HG03064 (cell line): ENCODE measurements around the gene ACVR1B.
A peak's percentile ranks its signal among the peaks of the same experiment; 100 is the strongest.

Source experiments
- ATAC-seq: cut with Tn5 transposase; IDR thresholded peaks from one replicate; pipeline ENCODE4 v1.9.1; 2021; ENCODE audit warnings: low read depth; ENCODE audit not compliant: unreplicated experiment

Gene ACVR1B

DNA sequence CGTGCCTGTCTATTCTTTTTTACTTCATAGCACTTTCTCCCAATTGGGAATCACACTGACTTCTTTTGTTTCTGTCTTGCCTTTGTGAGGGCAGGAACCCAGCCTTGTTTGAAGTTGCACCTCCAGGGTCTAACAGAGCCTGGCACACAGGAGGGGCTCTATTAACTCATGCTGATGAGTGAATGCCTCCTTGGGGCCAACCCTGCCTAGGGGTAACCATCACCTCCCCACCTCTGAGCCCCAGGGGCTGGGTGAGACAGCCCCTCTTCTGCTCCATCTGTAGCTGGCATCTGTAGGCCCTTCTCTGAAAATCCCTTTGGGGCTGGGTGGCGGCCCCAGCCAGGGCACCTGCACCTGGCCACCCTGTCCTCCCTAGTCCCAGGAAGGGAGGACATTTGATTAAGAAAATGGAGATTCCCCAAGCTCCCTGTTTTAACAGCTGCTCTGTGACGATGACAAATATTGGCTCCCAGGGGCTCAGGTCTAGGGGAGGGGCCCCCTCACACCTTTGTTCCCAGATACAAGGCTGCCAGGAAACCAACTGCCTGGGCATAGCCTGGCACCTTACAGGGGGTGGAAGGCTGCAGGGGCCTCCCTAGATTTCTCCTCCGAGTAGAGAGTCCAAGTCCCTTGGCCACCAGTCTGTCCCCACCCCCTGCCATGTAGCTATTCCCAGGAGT, 67.1 kb downstream of the ACVR1B start:
- ATAC-seq = no peak

GRCh38 chr12:52019113-52019770, 67.7 kb downstream of the ACVR1B start:
- ATAC-seq = no peak

DNA sequence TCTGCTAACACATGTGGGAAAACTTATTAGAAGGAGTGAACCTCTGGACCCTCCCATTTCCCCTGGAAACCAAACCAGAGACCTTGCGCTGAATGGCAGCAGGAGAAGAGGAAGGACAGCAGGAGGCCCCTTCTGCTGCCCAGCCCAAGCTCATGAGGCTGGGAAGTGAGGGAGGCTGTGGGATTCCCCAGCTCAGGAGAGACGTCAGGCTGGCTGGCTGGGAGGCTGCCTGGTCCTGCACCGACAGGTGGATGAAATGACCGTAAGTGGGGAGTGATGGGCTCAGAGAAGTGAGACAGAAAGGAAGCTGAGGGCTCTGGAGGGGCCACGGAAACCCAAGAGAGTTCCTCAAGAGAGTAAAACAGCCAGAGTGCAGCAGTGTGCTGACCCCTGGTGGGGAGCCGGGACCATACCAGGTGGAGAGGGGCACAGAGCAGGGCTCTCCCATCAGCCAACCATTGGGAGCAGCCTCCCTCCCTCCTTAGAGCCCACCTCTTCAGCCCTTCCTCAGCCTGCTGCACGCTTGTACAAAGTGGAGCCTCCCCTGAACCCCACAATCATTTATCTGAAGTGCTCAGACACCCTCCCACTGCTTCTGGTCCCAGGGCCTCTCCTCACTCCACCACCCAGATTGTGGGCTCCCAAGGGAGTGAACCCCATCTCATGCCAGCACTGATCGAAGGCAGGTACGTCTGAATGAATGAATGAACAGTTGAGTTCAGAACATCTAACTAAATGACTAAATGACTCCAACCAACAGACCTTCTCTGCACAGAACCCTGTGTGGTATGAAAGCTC, 69.2 kb downstream of the ACVR1B start:
- no peak for ATAC-seq

GRCh38 chr12:52022841-52023181, 71.3 kb downstream of the ACVR1B start:
- no peak for ATAC-seq

DNA sequence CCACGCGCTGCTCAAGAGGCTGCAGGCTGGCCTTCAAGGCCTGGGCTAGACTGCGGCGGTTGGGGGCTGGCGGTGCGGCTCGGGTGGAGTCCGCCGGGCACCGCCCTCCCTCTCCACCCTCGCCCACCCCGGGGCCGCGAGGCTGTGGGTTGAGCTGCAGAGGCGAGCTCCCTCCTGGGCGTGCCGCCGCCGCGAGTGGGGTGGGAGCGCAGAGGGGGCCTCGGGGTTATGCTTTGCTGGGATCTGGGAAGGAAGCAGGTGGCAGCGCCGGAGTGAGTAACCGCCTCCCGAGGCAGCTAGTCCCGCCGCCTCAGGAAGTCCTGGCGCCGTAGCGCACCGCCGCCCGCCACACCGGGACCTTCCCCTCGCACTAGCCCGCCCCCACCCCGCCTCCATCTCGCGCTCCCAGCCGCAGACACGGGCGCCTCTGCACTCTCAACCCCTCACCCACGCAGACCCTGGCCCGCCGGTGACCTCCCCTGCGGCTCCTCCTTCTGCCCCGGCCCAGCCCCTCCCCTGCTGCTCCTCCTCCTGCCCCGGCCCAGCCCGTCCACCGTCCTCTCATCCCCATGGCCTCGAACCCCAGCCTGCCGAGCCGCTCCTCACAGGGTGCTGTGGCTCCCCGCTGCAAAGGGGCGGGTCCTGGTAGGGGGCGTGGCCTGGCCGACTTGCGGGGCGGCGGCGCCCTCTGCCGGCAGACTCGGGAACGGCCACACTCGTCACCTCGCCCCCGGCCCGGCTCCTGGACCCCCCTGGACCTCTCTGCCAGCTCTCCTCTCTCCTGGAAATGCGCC, 71.9 kb downstream of the ACVR1B start:
- no peak for ATAC-seq

DNA sequence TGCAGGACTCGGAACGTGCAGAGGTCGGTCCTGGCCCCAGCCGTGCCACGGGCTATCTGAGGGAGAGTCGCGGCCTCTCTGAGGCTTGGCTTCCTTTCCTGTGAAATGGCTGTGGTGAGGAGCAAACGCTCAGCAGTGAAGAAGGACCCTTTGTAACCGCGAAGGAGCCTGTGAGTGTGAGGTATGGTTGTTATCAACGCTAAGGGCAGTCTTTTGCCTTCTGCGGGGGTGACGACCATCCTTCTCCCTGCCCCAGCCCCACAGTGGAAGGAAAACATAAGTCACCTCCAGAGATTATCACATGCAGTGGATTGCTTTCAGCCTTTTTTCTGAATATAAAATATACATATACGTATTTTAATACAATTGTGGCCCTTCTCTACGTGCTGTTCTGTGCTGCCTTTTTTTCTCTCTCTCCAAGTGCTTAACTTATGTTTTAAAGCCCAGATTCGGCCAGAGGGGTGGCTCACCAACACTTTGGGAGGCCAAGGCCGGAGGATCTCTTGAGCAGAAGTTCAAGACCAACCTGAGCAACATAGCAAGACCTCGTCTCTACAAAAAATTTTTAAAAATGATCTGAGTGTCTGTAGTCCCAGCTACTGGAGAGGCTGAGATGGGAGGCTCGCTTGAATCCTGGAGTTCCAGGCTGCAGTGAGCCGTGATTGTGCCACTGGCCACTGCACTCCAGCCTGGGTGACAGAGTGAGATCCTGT, 72.6 kb downstream of the ACVR1B start:
- no peak for ATAC-seq

- no peak for ATAC-seq
Observed at GRCh38 chr12:52024845-52025230, 73.3 kb downstream of the ACVR1B start.

DNA sequence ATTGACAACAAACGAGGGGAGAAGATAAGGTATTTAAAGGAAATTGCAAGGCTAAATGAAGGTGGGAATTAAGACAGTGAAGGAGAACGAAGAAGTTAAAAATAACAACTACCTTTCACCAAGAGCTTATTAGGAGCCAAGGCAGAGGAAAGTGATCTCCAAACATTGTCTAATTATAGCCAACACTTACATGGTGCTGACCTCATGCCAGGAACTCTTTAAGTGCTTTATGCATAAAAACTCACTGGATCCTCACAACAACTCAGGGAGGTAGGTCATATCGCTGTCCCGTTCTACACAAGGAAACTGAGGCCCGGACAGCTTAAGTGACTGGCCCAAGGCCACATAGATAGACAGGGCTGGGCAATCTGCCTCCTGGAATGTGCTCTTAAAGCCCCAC, 74.8 kb downstream of the ACVR1B start:
- ATAC-seq = no peak

DNA sequence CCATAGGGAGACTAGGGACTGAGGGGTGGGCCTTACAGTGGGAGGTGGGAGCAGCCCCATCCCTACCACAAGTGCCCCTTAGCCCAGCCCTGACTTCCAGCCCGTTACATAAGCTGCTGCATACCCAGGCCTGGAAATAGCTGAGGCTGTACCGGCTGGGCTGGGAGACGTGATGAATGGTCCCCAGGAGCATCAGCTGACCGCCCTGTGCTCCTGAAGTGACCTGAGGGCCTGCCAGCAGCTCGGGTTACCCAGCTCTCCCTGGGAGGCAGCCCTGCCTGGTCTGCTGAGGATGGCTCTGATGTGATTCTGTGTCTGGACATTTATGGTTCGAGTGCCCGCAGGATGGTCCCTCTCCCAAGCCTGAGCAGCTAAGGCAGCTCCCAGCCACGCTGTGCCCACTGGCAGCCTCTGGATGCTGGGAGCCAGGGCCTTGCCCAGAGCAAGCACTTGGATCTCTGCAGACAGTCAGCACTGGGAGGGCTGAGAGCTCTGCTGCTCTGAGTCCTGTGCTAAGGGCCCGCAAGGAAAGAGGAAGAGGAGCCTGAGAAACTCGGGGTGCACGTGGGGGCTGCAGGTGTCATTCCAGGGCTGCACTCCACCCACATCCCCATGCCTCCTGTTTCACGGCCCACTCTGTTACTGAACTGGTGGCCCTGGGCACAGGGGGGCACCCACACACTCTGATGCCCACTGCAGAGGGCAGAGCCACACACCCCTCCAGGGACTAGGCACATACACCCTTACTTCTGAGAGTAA, 75.8 kb downstream of the ACVR1B start:
- ATAC-seq = no peak

DNA sequence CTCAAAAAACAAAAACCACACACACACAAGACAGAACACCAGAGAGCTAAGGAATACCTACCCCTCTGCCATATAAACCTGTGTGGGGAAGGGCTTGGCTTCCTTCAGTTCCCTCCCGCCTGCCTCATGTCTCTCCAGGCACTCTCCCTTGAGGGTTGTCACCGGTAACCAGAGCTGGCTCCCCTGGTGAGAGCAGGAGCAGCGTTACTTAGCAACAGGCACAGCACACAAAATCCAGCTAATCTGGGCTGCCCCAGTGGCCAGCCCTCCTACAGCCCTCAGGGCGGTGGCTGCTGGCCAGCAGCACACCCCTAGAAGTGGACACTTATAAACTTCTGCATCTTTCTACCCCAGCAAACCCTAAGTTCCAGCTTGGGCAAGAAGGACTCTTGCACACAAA, 78.2 kb downstream of the ACVR1B start:
- ATAC-seq = no peak

DNA sequence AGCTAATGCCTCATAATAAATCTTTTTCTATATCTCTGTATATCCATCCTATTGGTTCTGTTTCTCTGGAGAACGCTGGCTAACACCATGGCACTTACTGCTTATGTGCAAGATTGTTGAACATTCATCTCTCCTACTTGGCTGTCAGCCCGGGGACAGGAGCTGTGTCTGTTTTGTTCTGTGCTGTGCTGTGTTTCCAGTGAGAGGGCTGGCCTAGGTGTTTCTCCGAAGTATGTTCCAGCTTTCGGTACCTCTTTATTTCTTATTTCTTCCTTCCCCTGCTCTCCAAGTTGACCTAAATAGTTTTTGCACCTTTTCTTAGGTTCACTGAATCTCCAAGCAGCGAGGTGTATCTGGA, 80.9 kb downstream of the ACVR1B start:
- no peak for ATAC-seq

DNA sequence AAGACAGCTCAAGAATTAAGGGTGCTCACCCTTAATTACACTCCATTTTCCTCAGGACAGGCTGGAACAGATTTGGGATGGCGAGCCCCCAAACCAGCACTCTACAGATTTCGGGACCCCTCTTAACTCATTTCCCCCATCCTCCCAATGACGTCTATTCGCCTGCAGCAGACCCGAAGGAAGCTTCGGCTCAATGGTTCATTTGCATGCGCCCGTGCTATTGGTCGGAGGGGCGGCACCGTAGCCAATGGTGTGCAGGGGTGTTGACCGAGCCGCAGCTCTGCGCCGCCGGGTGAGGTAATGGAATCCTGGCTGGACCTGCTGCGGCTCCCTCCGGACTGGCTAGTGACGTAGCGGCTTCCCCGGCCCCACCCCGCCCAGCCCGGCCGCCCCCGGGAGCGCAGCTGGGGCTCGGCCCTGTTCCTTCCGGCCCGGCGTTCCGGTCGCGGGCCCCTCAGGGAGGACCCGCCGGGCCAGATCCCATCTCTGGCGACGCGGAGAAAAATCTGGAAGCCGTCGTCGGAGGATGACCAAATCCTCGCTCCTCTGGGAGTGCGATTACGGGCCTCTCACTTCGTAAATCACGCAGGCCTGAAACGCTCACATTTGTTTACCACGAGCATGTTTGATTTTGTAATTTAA, 81.4 kb downstream of the ACVR1B start:
- peak; percentile 75 for ATAC-seq

DNA sequence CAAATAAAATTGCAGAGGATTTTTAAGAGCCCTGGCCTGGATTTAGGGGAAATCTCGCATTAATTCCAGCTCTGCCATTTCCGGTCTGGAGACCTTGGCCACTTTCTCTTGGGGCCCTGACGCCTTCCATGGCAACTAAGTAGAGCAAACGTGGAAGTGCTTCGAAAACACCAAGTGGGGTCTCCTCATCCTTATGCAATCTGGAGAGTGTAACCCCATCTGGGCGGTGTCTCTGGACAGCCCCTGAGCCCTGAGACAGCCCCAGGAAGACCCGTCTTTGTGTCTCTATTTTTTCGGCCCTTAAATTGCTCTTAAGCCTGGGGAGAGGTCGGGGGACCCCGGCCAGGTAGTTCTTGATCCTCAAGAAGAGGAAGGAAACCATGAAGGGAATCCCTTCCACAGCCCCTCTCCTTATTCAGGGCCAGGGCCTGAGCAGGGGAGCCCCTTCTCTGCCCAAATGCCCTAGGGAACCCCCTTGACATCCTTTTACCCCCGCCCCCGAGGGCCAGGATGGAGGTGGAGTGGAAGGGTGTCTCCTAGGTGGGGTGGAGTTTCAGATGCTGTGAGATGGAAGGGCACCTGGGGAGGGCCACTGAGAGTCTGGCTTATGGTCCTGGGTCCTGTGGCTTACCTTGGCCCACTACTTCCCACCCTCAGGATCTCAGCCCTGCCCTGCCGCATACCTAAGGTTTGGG, 82.1 kb downstream of the ACVR1B start:
- ATAC-seq = no peak

DNA sequence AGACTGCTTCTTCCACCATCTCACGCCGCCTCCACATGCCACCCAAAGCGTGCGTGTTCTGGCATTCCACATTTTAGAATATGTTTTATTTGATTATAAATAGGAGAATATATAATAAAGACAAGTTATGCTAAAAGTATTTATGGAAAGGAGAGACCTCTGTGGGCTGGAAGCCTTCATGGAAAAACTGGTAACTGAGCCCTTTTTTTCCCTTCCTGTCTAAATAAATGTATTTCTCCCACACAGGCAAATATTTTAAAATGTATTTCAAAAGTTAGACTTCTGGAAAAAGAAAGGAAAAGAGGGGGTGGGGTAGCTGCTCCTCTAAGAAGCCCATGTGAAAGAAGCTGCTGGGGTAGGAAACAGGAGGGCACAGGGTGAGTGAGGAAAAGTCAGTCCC, 83.7 kb downstream of the ACVR1B start:
- ATAC-seq = no peak

GRCh38 chr12:52035926-52036325, 84.4 kb downstream of the ACVR1B start:
- ATAC-seq = no peak

- no peak for ATAC-seq
Observed at GRCh38 chr12:52036587-52037171, 85.2 kb downstream of the ACVR1B start.

DNA sequence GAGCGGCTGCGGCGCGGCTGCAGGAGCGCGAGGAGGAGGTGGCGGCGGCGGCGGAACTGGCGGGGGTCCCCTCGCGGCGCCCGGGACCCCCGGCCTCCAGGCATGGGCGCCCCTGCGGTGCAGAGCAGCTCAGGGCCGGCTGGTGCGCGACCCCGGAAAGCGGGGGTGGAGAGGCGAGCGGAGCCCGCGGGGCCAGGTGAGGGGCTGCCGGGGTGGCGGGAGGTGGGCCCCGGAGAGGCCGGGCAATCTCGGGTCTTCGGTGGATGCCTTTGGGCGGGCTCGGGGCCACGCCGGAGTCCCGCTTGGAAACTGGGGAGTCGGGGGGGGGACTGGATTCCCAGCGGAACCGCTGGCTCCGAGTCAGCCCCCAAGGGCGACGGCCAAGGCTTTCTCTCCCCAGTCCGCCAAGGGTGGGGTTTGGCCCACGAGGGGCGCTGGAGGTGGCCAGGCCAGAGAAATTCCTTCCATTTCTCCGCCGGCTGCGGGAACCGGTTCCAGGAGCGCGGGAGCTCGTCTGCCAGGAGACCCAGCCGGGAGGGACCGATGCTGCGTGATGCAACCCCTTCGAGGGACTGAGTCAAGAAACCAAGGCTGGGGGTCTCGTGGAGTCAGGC, 85.9 kb downstream of the ACVR1B start:
- ATAC-seq = no peak

GRCh38 chr12:52038447-52038846, 86.9 kb downstream of the ACVR1B start:
- ATAC-seq = no peak
